ENCODE measurements around the gene CACUL1.

CACUL1 gene

DNA sequence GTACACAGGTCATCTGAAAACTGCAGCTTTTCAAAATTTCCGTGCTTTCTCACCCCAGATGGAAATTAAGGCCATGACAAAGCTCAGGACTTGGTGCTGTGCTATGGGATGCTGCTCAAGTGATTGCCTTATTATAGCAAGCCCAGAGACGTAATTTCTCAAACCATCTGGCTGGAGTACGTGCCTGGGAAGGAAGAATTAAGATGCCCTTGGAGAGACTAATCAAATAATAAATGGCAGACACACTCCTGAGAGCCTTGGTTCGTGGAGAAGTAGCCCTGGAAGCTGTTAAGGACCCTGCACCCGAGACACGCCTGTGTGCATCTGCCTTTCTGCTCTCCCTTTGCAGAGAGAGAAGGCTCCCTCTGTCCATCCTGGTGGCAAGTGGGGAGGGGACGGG lies 121.0 kb downstream of the CACUL1 start:
- DNase-seq: no peak

DNA sequence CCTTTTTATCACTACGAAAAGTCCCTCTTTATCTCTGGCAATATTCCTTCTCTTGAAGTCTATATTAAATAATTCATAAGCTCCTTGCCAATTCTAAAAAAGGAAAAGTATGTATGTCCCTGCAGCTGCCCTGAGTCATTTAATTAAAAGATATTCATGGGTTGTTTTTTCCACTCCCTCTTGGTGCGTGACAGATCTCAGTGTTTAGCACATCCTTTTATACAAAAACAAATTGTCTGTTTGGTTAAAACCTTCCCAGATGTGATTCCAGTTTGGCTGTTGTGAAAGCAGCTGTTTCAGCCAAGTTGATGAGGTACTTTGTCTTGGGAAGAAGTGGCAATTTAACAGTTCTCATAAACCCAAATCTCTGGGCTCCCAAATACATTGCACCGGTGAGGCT lies 125.6 kb downstream of the CACUL1 start:
- peak; percentile 15 for DNase-seq

DNA sequence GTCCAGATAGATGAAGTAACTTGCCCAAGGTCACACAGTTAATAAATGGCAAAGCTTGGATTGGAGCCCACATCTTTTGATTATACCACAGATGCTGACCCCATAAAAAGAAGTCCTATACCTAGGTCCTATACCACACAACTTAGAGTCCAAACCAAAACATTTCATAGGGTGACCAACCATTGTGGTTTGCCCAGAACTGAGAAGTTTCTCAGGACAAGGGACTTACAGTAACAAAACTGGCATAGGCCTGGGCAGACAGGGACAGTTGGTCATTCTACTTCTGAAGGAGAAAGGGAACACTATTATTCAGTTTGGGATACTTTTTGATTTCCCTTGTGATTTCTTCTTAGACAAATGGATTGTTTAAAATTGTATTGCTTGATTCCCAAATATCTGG lies 126.4 kb downstream of the CACUL1 start:
- no peak for DNase-seq

DNA sequence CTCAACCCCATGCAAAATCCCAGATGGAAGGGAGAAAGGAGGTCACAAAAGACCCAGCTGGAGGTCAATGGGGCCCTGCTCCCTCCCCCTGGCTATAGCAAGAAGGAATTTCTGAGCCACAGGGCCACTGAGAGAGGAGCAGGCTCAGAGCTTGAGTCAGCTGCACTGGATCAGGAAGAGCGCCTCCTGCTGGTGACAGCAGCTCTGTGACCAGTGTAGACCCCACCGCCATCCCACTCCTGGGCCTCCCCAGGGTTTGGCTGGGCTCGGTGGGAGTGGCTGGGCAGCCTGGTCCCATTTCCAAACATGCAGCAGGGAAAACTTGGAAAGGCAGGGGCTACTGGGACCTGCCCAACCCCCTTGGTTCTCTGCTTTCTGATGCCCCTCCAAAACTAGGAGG lies 127.8 kb downstream of the CACUL1 start:
- no peak for DNase-seq
